A673 (cell line): Measurements from ENCODE around the gene EIF3I. TPM values are rescaled to one million over a fixed set of nuclear protein-coding genes. Genes with fewer than 3 reads are reported as not detected.

ENCODE experiments used
- BruUV-seq: library from RNA; stranded (reverse); fragments of 400-500 nt; replicated peaks from 2 replicates; lab custom pipeline; 2021; lab: Mats Ljungman, UMichigan
- CTCF ChIA-PET: fragments of 300-600 bp; sonication (Branson Sonifier 250); formaldehyde crosslinking; loops from one replicate; lab custom pipeline; 2022; ENCODE audit warnings: antibody characterized with exemption; lab: Charles Lee
- POLR2A ChIA-PET: fragments of 300-600 bp; sonication (Branson Sonifier 250); formaldehyde crosslinking; loops from one replicate; lab custom pipeline; 2022; ENCODE audit warnings: antibody characterized with exemption; ENCODE audit not compliant: low non-redundant PET; lab: Charles Lee
- DNase-seq: peaks from one replicate; pipeline ENCODE4 v3.0.0-alpha.2; 2015; ENCODE audit warnings: low spot score
- H3K27ac ChIP-seq: fragments of 200-600 bp; sonication (generic); 2 replicates; pipeline ENCODE4 v1.5.1; 2016; ENCODE audit warnings: mixed run types, low read depth, mild to moderate bottlenecking, mixed read lengths, antibody characterized with exemption, low read length; ENCODE audit not compliant: poor library complexity, severe bottlenecking
- H3K27me3 ChIP-seq: fragments of 200-600 bp; sonication (generic); replicated peaks from 2 replicates; pipeline ENCODE4 v1.6.1; 2017; ENCODE audit warnings: mixed run types, low read depth, mild to moderate bottlenecking, mixed read lengths, antibody characterized with exemption, low read length; ENCODE audit not compliant: insufficient read depth, poor library complexity
- H3K36me3 ChIP-seq: fragments of 200-600 bp; sonication (generic); 2 replicates; pipeline ENCODE4 v1.6.1; 2016; ENCODE audit warnings: mixed run types, mild to moderate bottlenecking, mixed read lengths, antibody characterized with exemption, low read length; ENCODE audit not compliant: insufficient read depth, poor library complexity, severe bottlenecking
- H3K4me1 ChIP-seq: fragments of 200-600 bp; sonication (generic); 2 replicates; pipeline ENCODE4 v1.6.1; 2017; ENCODE audit warnings: mixed run types, mild to moderate bottlenecking, mixed read lengths, antibody characterized with exemption, low read length; ENCODE audit not compliant: insufficient read depth, poor library complexity, severe bottlenecking
- H3K4me3 ChIP-seq: fragments of 200-600 bp; sonication (generic); 2 replicates; pipeline ENCODE4 v1.5.1; 2016; ENCODE audit warnings: low read depth, mixed run types, mild to moderate bottlenecking, mixed read lengths, low read length; ENCODE audit not compliant: poor library complexity, severe bottlenecking
- H3K9me3 ChIP-seq: fragments of 200-600 bp; sonication (generic); 2 replicates; pipeline ENCODE4 v1.6.1; 2016; ENCODE audit warnings: mixed run types, low read depth, mild to moderate bottlenecking, mixed read lengths, antibody characterized with exemption, low read length; ENCODE audit not compliant: poor library complexity, severe bottlenecking
- EZH2 ChIP-seq: fragments of 200-600 bp; sonication (generic); IDR thresholded peaks from 2 replicates; pipeline ENCODE4 v1.6.1; 2017; ENCODE audit warnings: borderline replicate concordance, low read depth, mild to moderate bottlenecking, mixed read lengths, antibody characterized with exemption, low read length; ENCODE audit not compliant: poor library complexity, severe bottlenecking
- intact Hi-C: fragments of 100-400 bp; cut with micrococcal nuclease; formaldehyde crosslinking; loops from one replicate; pipeline ENCODE4 v1.10.0; 2022; ENCODE audit not compliant: unreplicated experiment
- total RNA-seq: library from RNA; stranded (reverse); gene quantifications from 2 replicates; pipeline ENCODE4 v1.2.3, GENCODE V29; 2021
- TF ChIP-seq, protein P1 (sequence below): fragments of 300-800, 200-600 bp; sonication (generic); conservative IDR thresholded peaks from 2 replicates; pipeline ENCODE4 v1.5.1; 2017; ENCODE audit warnings: low read depth, mild to moderate bottlenecking, antibody characterized with exemption, low read length, moderate library complexity, mixed read lengths

Gene EIF3I
- total RNA-seq, 1 experiment from 2014 or later: 298 TPM

DNA sequence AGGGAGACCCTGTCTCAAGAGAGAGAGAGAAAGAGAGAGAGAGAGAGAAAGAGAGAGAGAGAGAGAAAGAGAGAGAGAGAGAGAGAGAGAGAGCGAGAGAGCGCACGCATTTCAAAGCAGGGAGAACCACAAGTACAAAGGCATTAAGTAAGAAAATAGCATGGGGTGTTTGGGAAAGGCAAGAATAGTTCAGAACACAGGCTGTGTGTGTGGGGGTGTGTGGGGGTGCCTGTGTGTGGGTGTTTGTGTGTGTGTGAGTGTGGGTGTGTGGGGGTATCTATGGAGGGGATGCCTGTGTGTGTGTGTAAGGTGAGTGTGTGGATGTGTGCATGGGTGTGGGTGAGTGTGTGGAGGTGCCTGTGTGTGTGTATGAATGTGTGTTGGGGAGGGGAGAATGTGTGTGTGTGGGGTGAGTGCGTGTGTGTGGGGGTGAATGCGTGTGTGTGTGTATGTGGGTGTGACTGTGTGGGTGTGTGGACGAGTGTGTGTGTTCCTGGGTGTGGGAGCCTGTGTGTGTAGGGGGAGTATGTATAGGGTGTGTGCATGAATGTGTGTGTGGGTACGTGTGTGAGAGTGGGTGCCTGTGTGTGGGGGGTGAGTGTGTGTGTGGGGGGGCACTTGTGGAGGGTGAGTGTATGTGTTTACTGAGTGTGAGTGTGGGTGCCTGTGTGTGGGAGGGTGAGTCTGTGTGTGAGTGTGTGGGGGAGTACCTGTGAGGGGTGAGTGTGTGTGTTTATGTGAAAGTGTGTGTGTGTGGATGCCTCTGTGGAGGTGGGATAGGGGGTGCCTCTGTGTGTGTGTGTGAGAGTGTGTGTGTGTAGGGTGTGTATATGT lies 50.6 kb downstream of the EIF3I start:
- CTCF ChIA-PET: interaction anchor here (0.6 kb wide), 1 partner anchor 122 kb away, joined by 3 read pairs; no protein-coding TSS in a partner anchor

DNA sequence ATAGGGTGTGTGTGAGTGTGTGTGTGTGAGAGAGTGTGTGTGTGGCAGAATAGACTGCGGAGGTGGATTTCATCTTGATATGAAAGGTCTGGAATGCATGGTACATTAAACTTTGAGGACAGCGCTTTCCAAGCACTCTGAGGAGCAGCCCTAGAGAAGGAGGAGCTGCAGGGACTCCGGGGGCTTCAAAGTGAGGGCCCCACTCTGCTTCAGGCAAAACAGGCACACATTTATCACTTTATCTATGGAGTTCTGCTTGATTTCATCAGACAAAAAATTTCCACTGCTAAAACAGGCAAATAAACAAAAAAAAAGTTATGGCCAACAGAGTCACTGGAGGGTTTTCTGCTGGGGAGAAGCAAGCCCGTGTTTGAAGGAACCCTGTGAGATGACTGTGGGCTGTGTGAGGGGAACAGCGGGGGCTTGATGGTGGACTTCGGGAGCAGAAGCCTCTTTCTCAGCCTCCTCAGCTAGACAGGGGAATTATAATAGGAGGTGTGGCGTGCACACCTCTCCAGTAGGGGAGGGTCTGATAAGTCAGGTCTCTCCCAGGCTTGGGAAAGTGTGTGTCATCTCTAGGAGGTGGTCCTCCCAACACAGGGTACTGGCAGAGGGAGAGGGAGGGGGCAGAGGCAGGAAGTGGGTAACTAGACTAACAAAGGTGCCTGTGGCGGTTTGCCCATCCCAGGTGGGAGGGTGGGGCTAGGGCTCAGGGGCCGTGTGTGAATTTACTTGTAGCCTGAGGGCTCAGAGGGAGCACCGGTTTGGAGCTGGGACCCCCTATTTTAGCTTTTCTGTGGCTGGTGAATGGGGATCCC lies 51.4 kb downstream of the EIF3I start:
- no TSS peak for BruUV-seq
- intact Hi-C loops: no loop called here
- TF ChIP-seq EZH2: no peak
- TF ChIP-seq, protein P1, sequence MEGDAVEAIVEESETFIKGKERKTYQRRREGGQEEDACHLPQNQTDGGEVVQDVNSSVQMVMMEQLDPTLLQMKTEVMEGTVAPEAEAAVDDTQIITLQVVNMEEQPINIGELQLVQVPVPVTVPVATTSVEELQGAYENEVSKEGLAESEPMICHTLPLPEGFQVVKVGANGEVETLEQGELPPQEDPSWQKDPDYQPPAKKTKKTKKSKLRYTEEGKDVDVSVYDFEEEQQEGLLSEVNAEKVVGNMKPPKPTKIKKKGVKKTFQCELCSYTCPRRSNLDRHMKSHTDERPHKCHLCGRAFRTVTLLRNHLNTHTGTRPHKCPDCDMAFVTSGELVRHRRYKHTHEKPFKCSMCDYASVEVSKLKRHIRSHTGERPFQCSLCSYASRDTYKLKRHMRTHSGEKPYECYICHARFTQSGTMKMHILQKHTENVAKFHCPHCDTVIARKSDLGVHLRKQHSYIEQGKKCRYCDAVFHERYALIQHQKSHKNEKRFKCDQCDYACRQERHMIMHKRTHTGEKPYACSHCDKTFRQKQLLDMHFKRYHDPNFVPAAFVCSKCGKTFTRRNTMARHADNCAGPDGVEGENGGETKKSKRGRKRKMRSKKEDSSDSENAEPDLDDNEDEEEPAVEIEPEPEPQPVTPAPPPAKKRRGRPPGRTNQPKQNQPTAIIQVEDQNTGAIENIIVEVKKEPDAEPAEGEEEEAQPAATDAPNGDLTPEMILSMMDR: no peak
- ChIA-PET POLR2A (interaction anchor here (0.6 kb wide), 1 partner anchor 48 kb away, joined by 4 read pairs; no protein-coding TSS in a partner anchor), CTCF (no interaction called here)
- Histone ChIP-seq H3K9me3 (no peaks in the 10 kb centered on the region), H3K4me3 (no peak overlapping the region), H3K27ac (no peak overlapping the region), H3K4me1 (no peaks in the 10 kb centered on the region), H3K27me3 (no peaks in the 10 kb centered on the region), H3K36me3 (no peaks in the 10 kb centered on the region)
- no peak for DNase-seq

More for the DNA sequence above, 50.6 kb downstream of the EIF3I start:
- POLR2A ChIA-PET: no interaction called here
- H3K9me3 ChIP-seq: no peaks in the 10 kb centered on the region
- DNase-seq: no peak
- no peaks in the 10 kb centered on the region for H3K4me1 ChIP-seq
- no peaks in the 10 kb centered on the region for H3K27me3 ChIP-seq
- no peaks in the 10 kb centered on the region for H3K36me3 ChIP-seq
- no peak overlapping the region for H3K4me3 ChIP-seq
- BruUV-seq: no TSS peak
- no peak overlapping the region for H3K27ac ChIP-seq
- TF ChIP-seq, protein P1: no peak
- TF ChIP-seq EZH2: no peak
- intact Hi-C loops: no loop called here

DNA sequence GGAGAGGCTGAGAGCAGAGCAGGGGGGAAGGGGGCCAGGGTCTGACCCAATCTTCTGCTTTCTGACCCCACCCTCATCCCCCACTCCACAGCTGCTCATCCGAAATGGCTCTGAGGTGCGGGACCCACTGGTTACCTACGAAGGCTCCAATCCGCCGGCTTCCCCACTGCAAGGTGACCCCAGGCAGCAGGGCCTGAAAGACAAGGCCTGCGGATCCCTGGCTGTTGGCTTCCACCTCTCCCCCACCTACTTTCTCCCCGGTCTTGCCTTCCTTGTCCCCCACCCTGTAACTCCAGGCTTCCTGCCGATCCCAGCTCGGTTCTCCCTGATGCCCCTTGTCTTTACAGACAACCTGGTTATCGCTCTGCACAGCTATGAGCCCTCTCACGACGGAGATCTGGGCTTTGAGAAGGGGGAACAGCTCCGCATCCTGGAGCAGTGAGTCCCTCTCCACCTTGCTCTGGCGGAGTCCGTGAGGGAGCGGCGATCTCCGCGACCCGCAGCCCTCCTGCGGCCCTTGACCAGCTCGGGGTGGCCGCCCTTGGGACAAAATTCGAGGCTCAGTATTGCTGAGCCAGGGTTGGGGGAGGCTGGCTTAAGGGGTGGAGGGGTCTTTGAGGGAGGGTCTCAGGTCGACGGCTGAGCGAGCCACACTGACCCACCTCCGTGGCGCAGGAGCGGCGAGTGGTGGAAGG lies 52.6 kb downstream of the EIF3I start:
- no peak overlapping the region for H3K27ac ChIP-seq
- no peak for DNase-seq
- H3K4me3 ChIP-seq: no peak overlapping the region
- ChIA-PET CTCF (no interaction called here), POLR2A (no interaction called here)
- TF ChIP-seq, protein P1: no peak
- no peak for TF ChIP-seq EZH2
- no peaks in the 10 kb centered on the region for H3K27me3 ChIP-seq
- no peaks in the 10 kb centered on the region for H3K4me1 ChIP-seq
- no TSS peak for BruUV-seq
- H3K9me3 ChIP-seq: no peaks in the 10 kb centered on the region
- intact Hi-C loops: no loop called here
- no peaks in the 10 kb centered on the region for H3K36me3 ChIP-seq
